Sigmoid colon (tissue), 7 donors: ENCODE measurements around the gene TMEM88. TPM values are rescaled to one million over a fixed set of nuclear protein-coding genes. Genes with fewer than 3 reads are reported as not detected.

ENCODE experiments used
- DNase-seq: peaks from one replicate; pipeline ENCODE4 v3.0.0-alpha.2; 2019
- H3K27ac ChIP-seq, 4 donors: fragments of 200-600 bp; sonication (generic); one replicate each; pipeline ENCODE4 v1.5.1; 2016 to 2019; ENCODE audit warnings: mild to moderate bottlenecking in 1 of 4
- H3K27me3 ChIP-seq, 3 donors: fragments of 200-600 bp; sonication (generic); one replicate each; pipeline ENCODE4 v1.5.1; 2019; ENCODE audit warnings: mild to moderate bottlenecking in 1 of 3
- H3K36me3 ChIP-seq, 4 donors: fragments of 200-600 bp; sonication (generic); one replicate each; pipeline ENCODE4 v1.5.1; 2016 to 2019
- H3K4me1 ChIP-seq, 4 donors: fragments of 200-600 bp; sonication (generic); one replicate each; pipeline ENCODE4 v1.5.1; 2017 to 2019
- H3K4me3 ChIP-seq, 4 donors: fragments of 200-600 bp; sonication (generic); one replicate each; pipeline ENCODE4 v1.5.1; 2017 to 2019; ENCODE audit warnings: mild to moderate bottlenecking in 2 of 4, moderate library complexity in 1 of 4
- H3K9me3 ChIP-seq, 4 donors: fragments of 200-600 bp in 3 of 4; sonication (generic) in 3 of 4; one replicate each; pipeline versions ENCODE4 v1.5.1 to v1.6.1; 2013 to 2019
- CTCF ChIP-seq, 4 experiments: fragments of 450-650 bp in 3 of 4; fragments of 200-600 bp in 1 of 4; IDR thresholded peaks; one replicate each; pipeline ENCODE4 v1.5.1; 2016 to 2019; ENCODE audit warnings: antibody characterized with exemption in 4 of 4, mild to moderate bottlenecking in 3 of 4, moderate library complexity in 2 of 4
- EP300 ChIP-seq, 4 donors: sonication (generic); formaldehyde crosslinking; IDR thresholded peaks; one replicate each; pipeline ENCODE4 v1.6.1; 2017; ENCODE audit warnings: antibody characterized with exemption in 4 of 4
- POLR2A ChIP-seq, 2 donors: fragments of 450-650 bp; IDR thresholded peaks; one replicate each; pipeline ENCODE4 v1.6.1; 2016; ENCODE audit warnings: antibody characterized with exemption in 2 of 2, mild to moderate bottlenecking in 2 of 2, moderate library complexity in 2 of 2
- POLR2AphosphoS5 ChIP-seq, 4 donors: sonication (generic); formaldehyde crosslinking; IDR thresholded peaks; one replicate each; pipeline ENCODE4 v1.6.1; 2017; ENCODE audit warnings: antibody characterized with exemption in 4 of 4
- WGBS, 2 donors: extraction: QIAGEN DNeasy Blood & Tissue Kit; methylation state at CpG; one replicate each; pipeline ENCODE4 v1.1.7; 2013; 5-methylcytosine and 5-hydroxymethylcytosine counted together
- intact Hi-C: fragments of 100-400 bp; cut with DNase I; formaldehyde crosslinking; loops from one replicate; pipeline ENCODE4 v1.15.1; 2023
- polyA plus RNA-seq, 3 donors: library from polyadenylated mRNA; stranded (reverse); fragments of 200-250 nt; gene quantifications; one replicate each; pipeline ENCODE4 v1.2.3, GENCODE V29; 2013
- total RNA-seq, 4 donors: library from RNA; depleted of rRNA; stranded (reverse); fragments of >200 nt; gene quantifications; one replicate each; pipeline ENCODE4 v1.1.0, GENCODE V29; 2016
- donor health status: healthy with polysubstance abuse.
- donor health status: Bipolar disorder and iron deficiency.
- donor health status: healthy.

TMEM88 gene
- total and polyA plus RNA-seq, 7 donors, result 2.4 to 19.9 (median 10.0) TPM

- peak overlapping the region; percentile 93 to 98 (median 95) for H3K27ac ChIP-seq
- WGBS, 2 donors, result 30 to 48% methylated on average over 11 of the region's 11 CpGs
- H3K27me3 ChIP-seq, result no peaks in the 10 kb centered on the region
- TF ChIP-seq POLR2A (IDR thresholded peaks at IDR 0.05) (no peak), EP300 (IDR thresholded peaks at IDR 0.05) (peak in 2 of 4 donors; percentile 43 to 95), POLR2AphosphoS5 (IDR thresholded peaks at IDR 0.05) (peak; percentile 79 to 97 (median 92)), CTCF (IDR thresholded peaks at IDR 0.05) (peak; percentile 60 to 77 (median 70))
- no peaks in the 10 kb centered on the region for H3K9me3 ChIP-seq
- peak; percentile 99 for DNase-seq
- peaks cover 9 to 41% (median 28%) of the 10 kb centered on the region in 4 donors for H3K36me3 ChIP-seq
- H3K4me3 ChIP-seq, result peak overlapping the region in 2 of 4 donors; percentile 10 to 25
- intact Hi-C loops, result loop anchor here (2.0 kb wide), 2 partner anchors 33 to 43 kb away; partner anchors contain the start of genes CNTROB and NAA38
- H3K4me1 ChIP-seq, result peaks cover 0 to 53% (median 46%) of the 10 kb centered on the region in 4 donors
These were observed 34.5 kb downstream of the TMEM88 start for GRCh38 chr17:7889166-7889955.

DNA sequence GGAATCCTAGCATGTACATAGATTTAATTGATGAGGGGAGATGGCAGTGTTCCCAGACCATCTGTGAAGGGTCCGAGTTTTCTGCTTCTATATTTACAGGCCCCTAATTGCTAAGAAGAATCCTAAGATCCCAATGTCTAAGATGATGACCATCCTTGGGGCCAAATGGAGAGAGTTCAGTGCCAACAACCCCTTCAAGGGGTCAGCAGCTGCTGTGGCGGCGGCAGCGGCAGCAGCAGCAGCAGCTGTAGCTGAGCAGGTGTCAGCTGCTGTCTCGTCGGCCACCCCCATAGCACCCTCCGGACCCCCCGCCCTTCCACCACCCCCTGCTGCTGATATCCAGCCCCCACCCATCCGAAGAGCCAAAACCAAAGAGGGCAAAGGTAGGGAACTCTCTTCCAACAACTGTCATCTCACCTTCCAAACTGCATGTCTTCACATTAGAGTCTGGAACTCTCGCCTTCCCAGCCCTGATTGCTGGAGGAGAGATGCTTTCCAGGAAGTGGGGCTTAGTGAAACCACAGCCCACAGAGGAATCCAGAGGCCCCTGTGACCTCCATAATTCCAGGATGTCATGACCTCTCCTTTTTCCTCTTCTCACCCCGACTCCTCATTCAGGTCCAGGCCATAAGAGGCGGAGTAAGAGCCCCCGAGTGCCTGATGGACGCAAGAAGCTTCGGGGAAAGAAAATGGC is 38.5 kb downstream of the TMEM88 start:
- no peak for TF ChIP-seq POLR2A (IDR thresholded peaks at IDR 0.05)
- TF ChIP-seq EP300 (IDR thresholded peaks at IDR 0.05), result no peak
- TF ChIP-seq CTCF (IDR thresholded peaks at IDR 0.05), result no peak
- no peak for TF ChIP-seq POLR2AphosphoS5 (IDR thresholded peaks at IDR 0.05)
- Histone ChIP-seq H3K27me3 (no peaks in the 10 kb centered on the region), H3K4me3 (no peak overlapping the region), H3K4me1 (peaks cover 0 to 27% (median 22%) of the 10 kb centered on the region in 4 donors), H3K36me3 (peaks cover 17 to 81% (median 62%) of the 10 kb centered on the region in 4 donors), H3K27ac (no peak overlapping the region), H3K9me3 (no peaks in the 10 kb centered on the region)
- WGBS, 2 donors, result 91 to 93% methylated on average over 15 of the region's 15 CpGs
- no peak for DNase-seq
- intact Hi-C loops, result loop anchor here (10.0 kb wide), 1 partner anchor 69 kb away; no protein-coding TSS in a partner anchor

DNA sequence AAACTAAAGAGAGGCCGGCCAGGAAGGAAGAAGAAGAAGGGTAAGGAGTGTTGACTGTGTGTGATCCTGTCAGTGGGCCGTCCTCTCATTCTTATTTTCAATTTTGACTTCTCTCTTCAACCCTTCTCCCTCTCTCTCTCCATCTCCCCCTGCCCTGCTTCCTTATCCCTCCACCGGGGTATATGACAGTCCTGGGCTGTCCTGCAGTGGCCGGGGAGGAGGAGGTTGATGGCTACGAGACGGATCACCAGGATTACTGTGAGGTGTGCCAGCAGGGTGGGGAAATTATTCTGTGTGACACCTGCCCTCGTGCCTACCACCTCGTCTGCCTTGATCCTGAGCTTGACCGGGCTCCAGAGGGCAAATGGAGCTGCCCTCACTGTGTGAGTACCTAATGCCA is 39.4 kb downstream of the TMEM88 start:
- no peaks in the 10 kb centered on the region for H3K27me3 ChIP-seq
- H3K36me3 ChIP-seq, result peaks cover 19 to 89% (median 71%) of the 10 kb centered on the region in 4 donors
- H3K4me3 ChIP-seq, result no peak overlapping the region
- no peak overlapping the region for H3K27ac ChIP-seq
- intact Hi-C loops, result loop anchor here (10.0 kb wide), 1 partner anchor 69 kb away; no protein-coding TSS in a partner anchor
- 88 to 94% methylated on average over 9 of the region's 9 CpGs for WGBS, 2 donors
- H3K9me3 ChIP-seq, result no peaks in the 10 kb centered on the region
- TF ChIP-seq CTCF (IDR thresholded peaks at IDR 0.05) (no peak), EP300 (IDR thresholded peaks at IDR 0.05) (no peak), POLR2AphosphoS5 (IDR thresholded peaks at IDR 0.05) (no peak)
- DNase-seq, result no peak
- H3K4me1 ChIP-seq, result peaks cover 0 to 18% (median 13%) of the 10 kb centered on the region in 4 donors

GRCh38 chr17:7894866-7895265 is 40.0 kb downstream of the TMEM88 start:
- peak; percentile 40 for DNase-seq
- Histone ChIP-seq H3K27ac (no peak overlapping the region), H3K36me3 (peaks cover 24 to 96% (median 76%) of the 10 kb centered on the region in 4 donors), H3K27me3 (no peaks in the 10 kb centered on the region), H3K9me3 (no peaks in the 10 kb centered on the region), H3K4me1 (peaks cover 0 to 12% (median 7%) of the 10 kb centered on the region in 4 donors), H3K4me3 (no peak overlapping the region)
- 92 to 93% methylated on average over 8 of the region's 8 CpGs for WGBS, 2 donors
- intact Hi-C loops, result loop anchor here (10.0 kb wide), 1 partner anchor 70 kb away; no protein-coding TSS in a partner anchor
- TF ChIP-seq EP300 (IDR thresholded peaks at IDR 0.05), result no peak
- no peak for TF ChIP-seq POLR2AphosphoS5 (IDR thresholded peaks at IDR 0.05)
- TF ChIP-seq POLR2A (IDR thresholded peaks at IDR 0.05), result no peak
- TF ChIP-seq CTCF (IDR thresholded peaks at IDR 0.05), result no peak
